GM12872 (cell line): Measurements from ENCODE around the gene SPIB.

Experiments used
- CTCF ChIP-seq: IDR thresholded peaks from 3 replicates; pipeline ENCODE4 v1.5.1; 2011; ENCODE audit warnings: low read depth, mild to moderate bottlenecking, low read length, moderate library complexity; ENCODE audit not compliant: insufficient read depth

The SPIB gene

GRCh38 chr19:50423279-50424113 is 4.8 kb downstream of the SPIB start:
- no peak for TF ChIP-seq CTCF

- TF ChIP-seq CTCF = no peak
Measured at GRCh38 chr19:50425581-50425980, 6.8 kb downstream of the SPIB start.

GRCh38 chr19:50427318-50427925 is 8.7 kb downstream of the SPIB start:
- no peak for TF ChIP-seq CTCF

GRCh38 chr19:50427997-50428425 is 9.3 kb downstream of the SPIB start:
- no peak for TF ChIP-seq CTCF

- TF ChIP-seq CTCF = no peak
Measured at GRCh38 chr19:50428772-50429463, 10.2 kb downstream of the SPIB start.

GRCh38 chr19:50430888-50431342 is 12.2 kb downstream of the SPIB start:
- TF ChIP-seq CTCF = no peak

GRCh38 chr19:50431343-50432220 is 12.8 kb downstream of the SPIB start:
- no peak for TF ChIP-seq CTCF
